Stimulated activated CD4-positive, alpha-beta T cell treated with anti-CD3 and anti-CD28 coated beads, Interleukin-12 subunit alpha, Interleukin-12 subunit beta, amount 100 ng/mL, for 4 hours (primary cell): ENCODE data around the gene CTRB1.
"Not testable (repeated sequence)": the region's sequence is repeated elsewhere in the genome, so short reads cannot be mapped to it uniquely, and the experiment has no call there.

Experiments used
- DNase-seq: peaks from one replicate; pipeline ENCODE4 v3.0.0-alpha.2; 2020

The CTRB1 gene

GRCh38 chr16:75257886-75258806 is 39.4 kb downstream of the CTRB1 start:
- DNase-seq, result no peak

- DNase-seq, result no peak
Measured at GRCh38 chr16:75258807-75259141, 40.0 kb downstream of the CTRB1 start.

GRCh38 chr16:75260851-75261589 is 42.2 kb downstream of the CTRB1 start:
- no peak for DNase-seq

GRCh38 chr16:75261590-75262078 is 42.8 kb downstream of the CTRB1 start:
- DNase-seq, result no peak

GRCh38 chr16:75262104-75262799 is 43.5 kb downstream of the CTRB1 start:
- DNase-seq, result no peak

GRCh38 chr16:75262800-75263127 is 44.0 kb downstream of the CTRB1 start:
- no peak for DNase-seq

- no peak for DNase-seq
Measured at GRCh38 chr16:75263291-75263962, 44.6 kb downstream of the CTRB1 start.

- no peak for DNase-seq
Measured at GRCh38 chr16:75263963-75264445, 45.2 kb downstream of the CTRB1 start.

GRCh38 chr16:75264457-75264998 is 45.7 kb downstream of the CTRB1 start:
- no peak for DNase-seq

GRCh38 chr16:75264999-75265910 is 46.5 kb downstream of the CTRB1 start:
- no peak for DNase-seq

- DNase-seq, result no peak
Measured at GRCh38 chr16:75265911-75266701, 47.3 kb downstream of the CTRB1 start.

- DNase-seq, result no peak
Measured at GRCh38 chr16:75266738-75267630, 48.2 kb downstream of the CTRB1 start.

- no peak for DNase-seq
Measured at GRCh38 chr16:75267631-75268264, 49.0 kb downstream of the CTRB1 start.

GRCh38 chr16:75269358-75269757 is 50.6 kb downstream of the CTRB1 start:
- not testable (repeated sequence) for DNase-seq

- DNase-seq, result no peak
Measured at GRCh38 chr16:75271441-75272096, 52.8 kb downstream of the CTRB1 start.

- no peak for DNase-seq
Measured at GRCh38 chr16:75272097-75272551, 53.3 kb downstream of the CTRB1 start.

- not testable (repeated sequence) for DNase-seq
Measured at GRCh38 chr16:75272629-75273028, 53.8 kb downstream of the CTRB1 start.
